HG03139 (cell line): ENCODE results near the gene C5orf22.
"Not testable (repeated sequence)": the region's sequence is repeated elsewhere in the genome, so short reads cannot be mapped to it uniquely, and the experiment has no call there.

Experiments used
- ATAC-seq: cut with Tn5 transposase; IDR thresholded peaks from one replicate; pipeline ENCODE4 v1.9.1; 2021; ENCODE audit not compliant: unreplicated experiment

Gene C5orf22

GRCh38 chr5:31553863-31554262 lies 21.8 kb downstream of the C5orf22 start:
- ATAC-seq = no peak

- ATAC-seq = no peak
These were observed 22.5 kb downstream of the C5orf22 start for GRCh38 chr5:31554552-31554951.

GRCh38 chr5:31556461-31556860 lies 24.4 kb downstream of the C5orf22 start:
- ATAC-seq = no peak

GRCh38 chr5:31559942-31560341 lies 27.8 kb downstream of the C5orf22 start:
- ATAC-seq = no peak

- no peak for ATAC-seq
These were observed 29.8 kb downstream of the C5orf22 start for GRCh38 chr5:31561946-31562345.

- ATAC-seq = no peak
These were observed 31.1 kb downstream of the C5orf22 start for GRCh38 chr5:31563216-31563615.

GRCh38 chr5:31566362-31566761 lies 34.3 kb downstream of the C5orf22 start:
- not testable (repeated sequence) for ATAC-seq

GRCh38 chr5:31568302-31568835 lies 36.3 kb downstream of the C5orf22 start:
- no peak for ATAC-seq

GRCh38 chr5:31569068-31569467 lies 37.0 kb downstream of the C5orf22 start:
- no peak for ATAC-seq

- no peak for ATAC-seq
These were observed 41.5 kb downstream of the C5orf22 start for GRCh38 chr5:31573494-31574142.

GRCh38 chr5:31574772-31575171 lies 42.7 kb downstream of the C5orf22 start:
- ATAC-seq = no peak

- ATAC-seq = no peak
These were observed 45.3 kb downstream of the C5orf22 start for GRCh38 chr5:31577438-31577837.

- no peak for ATAC-seq
These were observed 47.5 kb downstream of the C5orf22 start for GRCh38 chr5:31579558-31579957.

GRCh38 chr5:31581498-31582099 lies 49.5 kb downstream of the C5orf22 start:
- ATAC-seq = no peak

- ATAC-seq = no peak
These were observed 51.0 kb downstream of the C5orf22 start for GRCh38 chr5:31583129-31583528.

GRCh38 chr5:31585166-31585894 lies 53.2 kb downstream of the C5orf22 start:
- no peak for ATAC-seq

- ATAC-seq = no peak
These were observed 53.8 kb downstream of the C5orf22 start for GRCh38 chr5:31585895-31586270.

GRCh38 chr5:31587546-31587945 lies 55.4 kb downstream of the C5orf22 start:
- ATAC-seq = no peak

GRCh38 chr5:31593665-31594064 lies 61.6 kb downstream of the C5orf22 start:
- no peak for ATAC-seq

GRCh38 chr5:31596354-31596753 lies 64.3 kb downstream of the C5orf22 start:
- ATAC-seq = no peak

- ATAC-seq = no peak
These were observed 66.8 kb downstream of the C5orf22 start for GRCh38 chr5:31598640-31599611.
